ENCODE data around the gene MCU.
"Not testable (repeated sequence)": the region's sequence is repeated elsewhere in the genome, so short reads cannot be mapped to it uniquely, and the experiment has no call there.

The MCU gene

DNA sequence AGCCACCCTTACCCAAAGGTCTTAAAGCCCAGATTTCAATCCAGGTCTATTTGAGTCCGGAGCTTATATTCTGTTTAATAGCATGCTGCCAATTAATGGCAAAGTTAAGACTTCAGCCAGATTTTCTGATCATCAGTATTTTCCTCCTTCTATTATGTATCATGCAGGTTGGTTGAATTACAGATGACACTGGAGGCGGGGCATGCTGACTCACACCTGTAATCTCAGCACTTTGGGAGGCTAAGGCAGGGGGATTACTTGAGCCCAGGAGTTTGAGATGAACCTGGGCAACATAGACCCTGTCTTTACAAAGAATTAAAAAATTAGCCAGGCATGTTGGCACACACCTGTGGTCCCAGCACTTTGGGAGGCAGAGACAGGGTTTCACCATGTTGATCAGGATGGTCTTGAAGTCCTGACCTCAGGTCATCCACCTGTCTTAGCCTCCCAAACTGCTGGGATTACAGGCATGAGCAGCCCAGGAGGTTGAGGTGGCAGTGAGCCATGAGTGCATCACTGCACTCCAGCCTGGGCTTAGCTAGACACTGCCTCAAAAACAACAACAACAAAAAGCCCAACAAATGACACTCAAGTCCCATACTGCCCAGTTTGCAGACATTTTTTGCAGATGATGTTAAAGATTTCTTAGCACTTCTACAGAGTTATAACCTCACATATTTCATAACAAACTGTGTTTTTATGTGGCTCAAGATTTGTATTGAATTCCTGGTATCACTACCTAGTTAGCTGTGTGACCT lies 62.5 kb downstream of the MCU start:
- H3K27me3 ChIP-seq (ENCODE audit: control insufficient read depth in 2 of 2, insufficient read depth in 2 of 2, low read length in 2 of 2): no peaks in the 10 kb centered on the region

DNA sequence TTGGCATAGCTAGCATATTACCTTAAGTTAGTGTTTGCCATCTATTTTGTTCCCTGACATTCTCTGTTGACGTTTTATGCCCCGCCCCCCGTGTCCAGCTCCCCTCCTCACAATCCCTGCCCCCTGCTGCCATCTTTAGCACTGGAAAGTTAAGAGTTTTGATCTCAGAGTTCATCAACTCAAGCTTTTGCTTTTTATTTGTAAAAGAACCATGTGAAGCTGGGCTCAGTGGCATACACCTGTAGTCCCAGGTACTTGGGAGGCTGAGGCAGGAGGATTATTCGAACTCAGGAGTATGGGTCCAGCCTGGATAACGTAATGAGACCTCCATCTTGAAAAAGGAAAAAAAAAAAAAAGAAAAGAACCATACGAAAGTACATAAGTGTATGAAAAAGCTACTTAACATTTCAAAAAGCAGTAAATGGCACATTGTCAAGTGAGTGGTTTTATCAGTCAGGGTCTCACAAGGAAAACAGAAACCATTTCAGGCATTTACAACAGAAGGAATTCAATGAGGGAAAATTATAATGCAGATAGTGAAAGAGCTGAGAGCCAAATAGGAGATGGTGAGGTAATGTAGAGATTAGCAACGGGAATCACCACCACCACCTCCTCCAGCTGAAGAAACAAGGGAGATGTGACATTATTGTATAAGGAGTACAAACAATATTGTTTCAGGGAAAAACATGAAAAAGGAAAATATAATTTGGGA lies 64.9 kb downstream of the MCU start:
- H3K27ac ChIP-seq (ENCODE audit: low read depth in 2 of 2, low read length in 2 of 2): no peak overlapping the region
- H3K27me3 ChIP-seq (ENCODE audit: control insufficient read depth in 2 of 2, insufficient read depth in 2 of 2, low read length in 2 of 2): no peaks in the 10 kb centered on the region
- no peaks in the 10 kb centered on the region for H3K9me3 ChIP-seq (ENCODE audit: control insufficient read depth in 2 of 2, low read length in 2 of 2)
- H3K4me3 ChIP-seq (ENCODE audit: low read length in 2 of 2): no peak overlapping the region
- no peaks in the 10 kb centered on the region for H3K4me1 ChIP-seq (ENCODE audit: control insufficient read depth in 2 of 2, insufficient read depth in 2 of 2, low read length in 2 of 2)
- H3K9ac ChIP-seq (ENCODE audit: low read depth in 1 of 2, low read length in 2 of 2): no peak overlapping the region
- peaks cover 0 to 2% of the 10 kb centered on the region in 2 donors for H3K36me3 ChIP-seq (ENCODE audit: control insufficient read depth in 2 of 2, insufficient read depth in 2 of 2, low read length in 2 of 2)

More for the DNA sequence above, 62.5 kb downstream of the MCU start:
- no peak overlapping the region for H3K4me3 ChIP-seq (ENCODE audit: low read length in 2 of 2)
- H3K27ac ChIP-seq (ENCODE audit: low read depth in 2 of 2, low read length in 2 of 2): no peak overlapping the region
- no peak overlapping the region for H3K9ac ChIP-seq (ENCODE audit: low read depth in 1 of 2, low read length in 2 of 2)
- H3K9me3 ChIP-seq (ENCODE audit: control insufficient read depth in 2 of 2, low read length in 2 of 2): no peaks in the 10 kb centered on the region
- peaks cover 0 to 2% of the 10 kb centered on the region in 2 donors for H3K36me3 ChIP-seq (ENCODE audit: control insufficient read depth in 2 of 2, insufficient read depth in 2 of 2, low read length in 2 of 2)
- H3K4me1 ChIP-seq (ENCODE audit: control insufficient read depth in 2 of 2, insufficient read depth in 2 of 2, low read length in 2 of 2): no peaks in the 10 kb centered on the region

DNA sequence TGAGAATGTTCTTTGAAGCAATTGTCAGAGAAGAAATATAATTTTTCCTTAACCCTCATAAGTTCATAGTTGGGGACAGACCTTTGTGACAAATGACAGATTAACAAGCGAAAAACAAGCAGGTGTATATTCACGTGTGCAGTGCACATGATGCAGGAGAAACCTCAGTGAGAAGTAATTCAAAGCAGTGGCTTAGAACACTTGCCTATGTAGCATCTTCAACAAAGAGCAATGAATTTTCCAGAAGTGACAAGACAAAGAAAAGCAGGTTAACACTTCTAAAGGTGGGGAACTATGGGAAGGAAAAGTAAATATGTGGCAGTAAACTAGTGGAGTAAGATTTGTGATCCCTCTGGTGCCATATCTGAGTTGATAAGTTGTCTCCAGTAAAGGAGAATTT lies 65.8 kb downstream of the MCU start:
- Histone ChIP-seq H3K9me3 (ENCODE audit: control insufficient read depth in 2 of 2, low read length in 2 of 2) (no peaks in the 10 kb centered on the region), H3K4me1 (ENCODE audit: control insufficient read depth in 2 of 2, insufficient read depth in 2 of 2, low read length in 2 of 2) (no peaks in the 10 kb centered on the region), H3K4me3 (ENCODE audit: low read length in 2 of 2) (no peak overlapping the region), H3K27ac (ENCODE audit: low read depth in 2 of 2, low read length in 2 of 2) (no peak overlapping the region), H3K36me3 (ENCODE audit: control insufficient read depth in 2 of 2, insufficient read depth in 2 of 2, low read length in 2 of 2) (peaks cover 0 to 2% of the 10 kb centered on the region in 2 donors), H3K27me3 (ENCODE audit: control insufficient read depth in 2 of 2, insufficient read depth in 2 of 2, low read length in 2 of 2) (no peaks in the 10 kb centered on the region), H3K9ac (ENCODE audit: low read depth in 1 of 2, low read length in 2 of 2) (no peak overlapping the region)

DNA sequence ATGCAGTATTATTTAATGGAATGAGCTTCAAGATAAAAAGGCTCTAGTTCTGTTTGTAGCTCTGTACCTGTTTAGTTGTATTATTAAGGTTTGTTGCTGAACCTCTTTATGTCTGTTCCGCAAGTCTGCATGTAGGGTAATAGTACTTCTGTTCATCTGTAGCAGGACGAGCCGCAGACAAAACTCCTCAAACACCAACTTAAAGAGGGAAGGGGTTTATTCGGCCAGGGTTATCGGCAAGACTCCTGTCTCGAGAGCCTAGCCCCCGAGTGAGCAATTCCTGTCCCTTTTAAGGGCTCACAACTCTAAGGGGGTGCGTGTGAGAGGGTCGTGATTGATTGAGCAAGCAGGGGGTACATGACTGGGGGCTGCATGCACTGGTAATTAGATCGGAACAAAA lies 67.0 kb downstream of the MCU start:
- not testable (repeated sequence) for H3K27ac ChIP-seq (ENCODE audit: low read depth in 2 of 2, low read length in 2 of 2); H3K9ac ChIP-seq (ENCODE audit: low read depth in 1 of 2, low read length in 2 of 2); H3K9me3 ChIP-seq (ENCODE audit: control insufficient read depth in 2 of 2, low read length in 2 of 2); H3K4me3 ChIP-seq (ENCODE audit: low read length in 2 of 2); H3K27me3 ChIP-seq (ENCODE audit: control insufficient read depth in 2 of 2, insufficient read depth in 2 of 2, low read length in 2 of 2); H3K4me1 ChIP-seq (ENCODE audit: control insufficient read depth in 2 of 2, insufficient read depth in 2 of 2, low read length in 2 of 2); H3K36me3 ChIP-seq (ENCODE audit: control insufficient read depth in 2 of 2, insufficient read depth in 2 of 2, low read length in 2 of 2)

DNA sequence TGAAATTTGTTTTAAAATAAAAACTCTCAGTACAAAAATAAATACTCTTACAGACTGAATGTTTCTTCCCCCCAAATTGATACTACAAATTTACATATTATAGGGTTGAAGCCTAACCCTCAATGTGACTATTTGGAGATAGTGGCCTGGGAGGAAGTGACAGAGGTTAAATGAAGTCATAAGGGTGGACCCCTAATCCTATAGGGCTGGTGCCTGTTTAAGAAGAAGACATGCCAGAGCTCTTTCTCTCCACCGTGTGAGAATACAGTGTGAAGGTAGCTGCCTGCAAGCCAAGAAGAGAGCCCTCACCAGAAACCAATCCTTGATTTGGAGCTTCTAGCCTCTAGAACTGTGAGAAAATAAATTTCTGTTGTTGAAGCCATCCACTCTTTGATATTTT lies 67.6 kb downstream of the MCU start:
- Histone ChIP-seq H3K36me3 (ENCODE audit: control insufficient read depth in 2 of 2, insufficient read depth in 2 of 2, low read length in 2 of 2) (peaks cover under 1 to 11% of the 10 kb centered on the region in 2 donors), H3K27ac (ENCODE audit: low read depth in 2 of 2, low read length in 2 of 2) (no peak overlapping the region), H3K9me3 (ENCODE audit: control insufficient read depth in 2 of 2, low read length in 2 of 2) (no peaks in the 10 kb centered on the region), H3K4me3 (ENCODE audit: low read length in 2 of 2) (no peak overlapping the region), H3K27me3 (ENCODE audit: control insufficient read depth in 2 of 2, insufficient read depth in 2 of 2, low read length in 2 of 2) (no peaks in the 10 kb centered on the region), H3K9ac (ENCODE audit: low read depth in 1 of 2, low read length in 2 of 2) (no peak overlapping the region), H3K4me1 (ENCODE audit: control insufficient read depth in 2 of 2, insufficient read depth in 2 of 2, low read length in 2 of 2) (no peaks in the 10 kb centered on the region)

DNA sequence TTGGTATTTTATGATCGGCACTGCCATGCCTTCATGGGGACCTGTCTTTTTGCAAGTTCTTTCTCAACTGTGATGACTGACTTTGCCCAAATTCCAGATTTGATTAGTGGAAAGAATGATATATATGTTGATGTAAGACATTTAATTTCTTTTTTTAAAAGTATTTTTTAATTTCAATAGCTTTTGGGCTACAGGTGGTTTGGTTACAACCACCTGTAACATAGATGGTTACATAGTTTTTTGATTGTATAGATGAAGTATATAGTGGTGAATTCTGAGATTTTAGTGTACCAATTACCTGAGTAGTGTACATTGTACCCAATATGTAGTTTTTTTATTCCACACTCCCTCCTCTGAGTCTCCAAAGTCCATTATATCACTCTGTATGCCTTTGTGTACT lies 69.6 kb downstream of the MCU start:
- Histone ChIP-seq H3K27me3 (ENCODE audit: control insufficient read depth in 2 of 2, insufficient read depth in 2 of 2, low read length in 2 of 2) (no peaks in the 10 kb centered on the region), H3K9me3 (ENCODE audit: control insufficient read depth in 2 of 2, low read length in 2 of 2) (no peaks in the 10 kb centered on the region), H3K4me1 (ENCODE audit: control insufficient read depth in 2 of 2, insufficient read depth in 2 of 2, low read length in 2 of 2) (no peaks in the 10 kb centered on the region), H3K27ac (ENCODE audit: low read depth in 2 of 2, low read length in 2 of 2) (no peak overlapping the region), H3K36me3 (ENCODE audit: control insufficient read depth in 2 of 2, insufficient read depth in 2 of 2, low read length in 2 of 2) (peaks cover 0 to 11% of the 10 kb centered on the region in 2 donors), H3K4me3 (ENCODE audit: low read length in 2 of 2) (no peak overlapping the region), H3K9ac (ENCODE audit: low read depth in 1 of 2, low read length in 2 of 2) (no peak overlapping the region)

DNA sequence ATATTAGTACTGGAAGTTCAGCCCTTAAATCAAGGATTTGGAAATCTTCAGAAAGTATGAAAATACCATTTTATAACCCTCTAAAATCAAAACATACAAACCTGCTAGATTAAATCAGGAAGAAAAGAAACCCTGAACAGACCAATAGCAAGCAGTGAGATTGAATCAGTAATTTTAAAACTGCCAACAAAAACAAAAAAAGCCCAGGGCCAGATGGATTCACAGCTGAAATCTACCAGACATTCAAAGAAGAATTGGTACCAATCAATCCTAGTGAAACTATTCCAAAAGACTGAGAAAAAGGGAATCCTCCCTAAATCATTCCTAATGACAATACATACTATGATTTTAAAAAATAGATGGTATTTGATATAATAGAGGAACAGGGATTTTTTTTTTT lies 70.1 kb downstream of the MCU start:
- Histone ChIP-seq H3K36me3 (ENCODE audit: control insufficient read depth in 2 of 2, insufficient read depth in 2 of 2, low read length in 2 of 2) (peaks cover 0 to 11% of the 10 kb centered on the region in 2 donors), H3K9ac (ENCODE audit: low read depth in 1 of 2, low read length in 2 of 2) (no peak overlapping the region), H3K4me1 (ENCODE audit: control insufficient read depth in 2 of 2, insufficient read depth in 2 of 2, low read length in 2 of 2) (no peaks in the 10 kb centered on the region), H3K9me3 (ENCODE audit: control insufficient read depth in 2 of 2, low read length in 2 of 2) (no peaks in the 10 kb centered on the region), H3K4me3 (ENCODE audit: low read length in 2 of 2) (no peak overlapping the region), H3K27ac (ENCODE audit: low read depth in 2 of 2, low read length in 2 of 2) (no peak overlapping the region), H3K27me3 (ENCODE audit: control insufficient read depth in 2 of 2, insufficient read depth in 2 of 2, low read length in 2 of 2) (no peaks in the 10 kb centered on the region)

DNA sequence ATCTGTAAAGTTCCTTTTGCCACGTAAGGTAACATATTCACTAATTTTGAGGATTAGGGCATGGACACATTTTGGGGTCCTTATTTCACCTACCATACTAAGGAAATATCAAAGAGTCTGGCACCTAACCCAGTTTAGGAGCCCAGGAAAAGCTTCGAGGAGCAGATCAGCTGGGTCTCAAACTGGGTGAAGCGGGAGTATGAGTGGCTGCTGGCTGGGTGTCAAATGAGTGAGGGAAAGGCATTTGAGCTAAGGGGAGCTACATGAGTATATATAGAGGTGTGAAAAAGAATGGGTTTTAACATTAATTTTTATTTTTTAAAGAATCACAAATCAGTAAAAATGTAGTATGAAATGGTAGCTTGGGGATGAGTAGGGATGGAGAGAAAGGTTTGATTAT lies 71.3 kb downstream of the MCU start:
- H3K4me1 ChIP-seq (ENCODE audit: control insufficient read depth in 2 of 2, insufficient read depth in 2 of 2, low read length in 2 of 2): no peaks in the 10 kb centered on the region
- no peak overlapping the region for H3K4me3 ChIP-seq (ENCODE audit: low read length in 2 of 2)
- H3K36me3 ChIP-seq (ENCODE audit: control insufficient read depth in 2 of 2, insufficient read depth in 2 of 2, low read length in 2 of 2): peaks cover 0 to 11% of the 10 kb centered on the region in 2 donors
- no peak overlapping the region for H3K27ac ChIP-seq (ENCODE audit: low read depth in 2 of 2, low read length in 2 of 2)
- no peak overlapping the region for H3K9ac ChIP-seq (ENCODE audit: low read depth in 1 of 2, low read length in 2 of 2)
- no peaks in the 10 kb centered on the region for H3K27me3 ChIP-seq (ENCODE audit: control insufficient read depth in 2 of 2, insufficient read depth in 2 of 2, low read length in 2 of 2)
- no peaks in the 10 kb centered on the region for H3K9me3 ChIP-seq (ENCODE audit: control insufficient read depth in 2 of 2, low read length in 2 of 2)

DNA sequence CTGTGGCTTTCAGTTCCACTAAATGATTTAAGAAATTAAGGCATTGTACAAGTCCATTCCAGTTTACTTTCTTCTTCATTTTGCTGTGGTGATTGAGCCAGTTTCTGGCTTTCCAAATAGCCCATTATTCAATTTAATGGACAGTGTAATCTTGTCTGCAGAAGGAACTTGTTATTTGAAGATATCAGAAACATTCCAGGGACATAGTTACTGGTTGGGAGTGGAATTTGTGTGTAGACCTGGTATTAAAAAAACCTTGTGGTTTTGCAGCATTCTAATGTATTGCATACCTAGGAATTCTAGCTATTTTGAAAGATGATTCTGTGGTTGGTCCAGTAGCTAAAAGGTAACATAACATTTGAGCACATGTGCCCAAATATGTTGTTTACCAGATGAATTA lies 72.2 kb downstream of the MCU start:
- Histone ChIP-seq H3K27ac (ENCODE audit: low read depth in 2 of 2, low read length in 2 of 2) (no peak overlapping the region), H3K4me3 (ENCODE audit: low read length in 2 of 2) (no peak overlapping the region), H3K27me3 (ENCODE audit: control insufficient read depth in 2 of 2, insufficient read depth in 2 of 2, low read length in 2 of 2) (no peaks in the 10 kb centered on the region), H3K4me1 (ENCODE audit: control insufficient read depth in 2 of 2, insufficient read depth in 2 of 2, low read length in 2 of 2) (no peaks in the 10 kb centered on the region), H3K9ac (ENCODE audit: low read depth in 1 of 2, low read length in 2 of 2) (no peak overlapping the region), H3K36me3 (ENCODE audit: control insufficient read depth in 2 of 2, insufficient read depth in 2 of 2, low read length in 2 of 2) (peaks cover 0 to 11% of the 10 kb centered on the region in 2 donors), H3K9me3 (ENCODE audit: control insufficient read depth in 2 of 2, low read length in 2 of 2) (no peaks in the 10 kb centered on the region)

DNA sequence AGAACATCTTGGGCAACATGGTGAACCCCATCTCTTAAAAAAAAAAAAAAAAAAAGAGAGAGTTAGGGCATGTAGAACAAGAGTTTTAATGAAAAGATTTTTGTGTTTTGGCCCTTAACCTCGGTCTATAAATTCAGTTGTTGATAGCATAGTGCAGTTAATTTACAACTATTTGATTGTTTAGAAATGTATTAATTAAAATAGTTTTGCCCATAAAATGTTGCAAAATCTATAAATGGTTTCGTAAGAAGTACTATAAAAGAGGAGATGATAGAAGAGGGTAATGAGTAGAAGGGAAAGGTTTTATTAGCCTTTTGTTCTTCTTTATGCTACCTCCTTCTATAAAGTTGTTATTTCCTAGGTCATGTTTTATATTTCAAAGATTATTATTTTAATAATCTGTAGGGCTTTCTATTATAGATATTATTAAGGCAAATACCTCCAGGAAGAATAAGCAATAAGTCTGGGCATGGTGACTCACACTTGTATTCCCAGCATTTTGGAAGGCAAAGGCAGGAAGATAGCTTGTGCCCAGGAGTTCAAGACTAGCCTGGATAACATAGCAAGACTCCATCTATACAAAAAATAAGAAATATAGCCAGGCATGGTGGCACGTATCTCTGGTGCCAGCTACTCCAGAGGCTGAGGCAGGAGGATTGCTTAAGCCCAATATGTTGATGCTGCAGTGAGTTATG lies 73.3 kb downstream of the MCU start:
- Histone ChIP-seq H3K4me3 (ENCODE audit: low read length in 2 of 2) (no peak overlapping the region), H3K9me3 (ENCODE audit: control insufficient read depth in 2 of 2, low read length in 2 of 2) (no peaks in the 10 kb centered on the region), H3K27ac (ENCODE audit: low read depth in 2 of 2, low read length in 2 of 2) (no peak overlapping the region), H3K4me1 (ENCODE audit: control insufficient read depth in 2 of 2, insufficient read depth in 2 of 2, low read length in 2 of 2) (no peaks in the 10 kb centered on the region), H3K27me3 (ENCODE audit: control insufficient read depth in 2 of 2, insufficient read depth in 2 of 2, low read length in 2 of 2) (no peaks in the 10 kb centered on the region), H3K36me3 (ENCODE audit: control insufficient read depth in 2 of 2, insufficient read depth in 2 of 2, low read length in 2 of 2) (peaks cover 0 to 11% of the 10 kb centered on the region in 2 donors), H3K9ac (ENCODE audit: low read depth in 1 of 2, low read length in 2 of 2) (no peak overlapping the region)
